Measurements from ENCODE around the gene CKAP5.

CKAP5 gene

DNA sequence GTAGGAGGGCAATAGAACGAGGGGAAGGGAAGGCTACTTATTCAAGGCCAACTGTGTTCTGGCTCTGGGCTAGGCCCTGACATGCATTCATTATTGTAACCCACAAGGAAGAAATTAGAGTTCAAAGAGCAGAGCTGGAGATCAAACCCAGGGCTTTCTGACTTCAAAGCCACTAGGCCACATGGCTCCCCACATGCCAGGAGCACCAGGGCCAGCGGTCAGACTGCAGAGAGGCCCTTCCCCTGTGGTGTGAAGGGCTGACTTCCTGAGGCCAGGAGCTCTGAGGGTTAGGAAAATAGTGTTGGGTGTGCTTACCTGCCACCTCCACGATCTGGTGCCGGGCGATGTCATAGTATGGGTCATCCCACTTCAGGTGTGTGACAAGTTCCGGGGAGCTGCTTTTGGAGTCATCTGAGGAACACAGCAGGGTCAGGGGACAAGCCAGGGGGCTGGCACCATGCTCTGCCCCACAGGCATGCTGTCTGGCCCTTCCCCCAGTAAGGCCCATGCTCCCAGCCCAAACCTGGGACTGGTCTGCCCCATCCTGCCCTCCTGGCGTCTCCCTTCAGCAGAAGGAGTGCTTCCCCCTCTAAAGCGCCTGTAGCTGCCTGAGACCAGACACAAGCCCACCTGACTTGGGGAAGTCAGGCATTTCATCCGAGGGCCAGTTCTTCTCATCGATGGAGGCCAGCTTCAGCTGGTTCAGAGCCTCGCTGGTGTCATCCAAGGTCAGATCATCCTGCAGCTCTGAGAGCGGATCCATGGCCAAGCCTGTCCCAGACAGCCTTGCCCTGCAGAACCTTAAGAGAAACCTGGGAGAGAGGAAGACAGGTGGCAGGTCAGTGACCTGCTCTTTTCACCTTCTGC, 150.5 kb downstream of the CKAP5 start:
- DNase-seq, result no peak

DNA sequence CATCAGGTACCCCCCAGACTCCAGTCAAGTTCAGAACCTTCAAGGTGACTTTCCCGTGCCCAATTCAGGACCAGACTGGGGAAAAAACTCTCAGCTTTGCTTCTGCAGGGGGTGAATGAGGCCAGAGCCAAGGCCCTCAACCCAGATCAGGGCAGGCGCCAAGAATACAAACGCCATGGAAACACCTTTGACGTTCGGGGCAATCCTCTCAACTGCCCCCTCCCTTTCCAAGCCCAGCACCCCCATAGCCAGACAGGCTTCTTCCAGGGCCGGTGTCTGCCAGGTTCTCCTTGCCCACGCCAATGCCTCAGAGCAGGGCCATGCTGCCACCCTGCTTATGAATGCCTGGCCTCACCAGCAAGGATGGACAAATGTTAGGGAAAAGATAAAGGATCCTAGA, 151.5 kb downstream of the CKAP5 start:
- no peak for DNase-seq

DNA sequence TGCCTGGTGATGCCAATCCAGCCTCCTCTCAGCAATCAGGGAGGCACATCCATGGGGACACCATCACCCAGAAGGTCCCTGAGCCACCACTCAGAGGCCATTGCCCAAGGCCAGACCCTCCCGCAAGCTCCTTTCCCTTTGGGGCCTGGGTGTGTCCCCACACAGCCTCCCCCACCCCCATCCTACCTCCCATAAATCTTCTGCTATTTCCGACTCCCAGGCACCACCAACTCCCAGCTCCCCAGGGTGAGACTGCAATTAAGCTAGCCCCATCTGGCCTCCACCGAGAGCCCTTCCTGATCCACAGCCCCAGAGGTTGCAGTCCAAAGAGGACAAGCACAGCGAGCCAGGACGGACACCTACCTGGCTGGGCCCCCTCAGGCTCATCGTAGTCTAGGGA, 152.0 kb downstream of the CKAP5 start:
- no peak for DNase-seq

DNA sequence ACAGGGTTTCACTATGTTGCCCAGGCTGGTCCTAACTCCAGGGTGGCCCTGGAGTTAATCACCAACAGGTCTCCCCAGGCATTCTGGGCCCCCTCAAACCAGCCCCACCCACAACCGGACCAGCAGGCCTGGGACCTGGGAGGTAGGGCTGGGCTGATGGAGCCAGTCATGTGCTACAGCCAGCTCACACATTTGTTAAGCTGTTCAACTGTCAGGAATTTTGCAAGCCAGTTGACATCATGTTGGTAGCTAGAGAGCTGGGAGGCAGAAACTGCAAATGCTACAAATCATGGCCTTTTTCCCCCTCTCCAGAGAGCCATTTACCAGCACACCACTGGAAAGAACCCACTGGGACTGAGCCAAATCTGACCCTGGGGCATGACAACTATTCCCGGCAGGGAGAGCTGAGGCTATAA, 152.5 kb downstream of the CKAP5 start:
- no peak for DNase-seq
